Adrenal gland (tissue), 12 donors: ENCODE results near the gene INAFM2. TPM values are rescaled to one million over a fixed set of nuclear protein-coding genes. Genes with fewer than 3 reads are reported as not detected.

Experiments used
- DNase-seq, 7 donors: peaks; one replicate each; pipeline ENCODE4 v3.0.0-alpha.2; 2019 to 2020
- H3K27ac ChIP-seq, 5 donors: fragments of 200-600 bp; sonication (generic) in 4 of 5; 1 replicate in 3 of 5; 2 replicates in 2 of 5; pipeline versions ENCODE4 v1.5.1 to v1.8.0; 2016 to 2020; ENCODE audit warnings: mild to moderate bottlenecking in 1 of 5
- H3K27me3 ChIP-seq: fragments of 200-600 bp; 2 replicates; pipeline ENCODE4 v1.8.0; 2021
- H3K36me3 ChIP-seq, 2 donors: fragments of 200-600 bp; replicated peaks in 1 of 2; 1 replicate in 1 of 2; 2 replicates in 1 of 2; pipeline versions ENCODE4 v1.5.1 to v1.8.0; 2018 to 2022
- H3K4me1 ChIP-seq, 2 donors: fragments of 200-600 bp; replicated peaks in 1 of 2; 1 replicate in 1 of 2; 2 replicates in 1 of 2; pipeline versions ENCODE4 v1.5.1 to v1.8.0; 2018 to 2021
- H3K4me3 ChIP-seq, 4 donors: fragments of 200-600 bp; sonication (generic) in 3 of 4; one replicate each; pipeline ENCODE4 v1.5.1; 2016 to 2018
- H3K9me3 ChIP-seq, 3 donors: fragments of 200-600 bp; sonication (generic) in 1 of 3; replicated peaks in 1 of 3; 1 replicate in 2 of 3; 2 replicates in 1 of 3; pipeline versions ENCODE4 v1.5.1 to v1.8.0; 2016 to 2021
- CTCF ChIP-seq, 6 experiments: fragments of 450-650 bp in 4 of 6; fragments of 200-600 bp in 2 of 6; sonication (generic) in 1 of 6; IDR thresholded peaks; 1 replicate in 5 of 6; 2 replicates in 1 of 6; pipeline versions ENCODE4 v1.5.1 to v1.8.0; 2016 to 2021; ENCODE audit warnings: antibody characterized with exemption in 6 of 6, mild to moderate bottlenecking in 2 of 6, moderate library complexity in 1 of 6
- POLR2A ChIP-seq, 2 donors: fragments of 450-650 bp; IDR thresholded peaks; one replicate each; pipeline ENCODE4 v1.6.1; 2017; ENCODE audit warnings: antibody characterized with exemption in 2 of 2, mild to moderate bottlenecking in 2 of 2, moderate library complexity in 1 of 2
- WGBS, 4 donors: extraction: QIAGEN DNeasy Blood & Tissue Kit in 2 of 4; methylation state at CpG; one replicate each; pipeline versions ENCODE4 v1.1.5 to v1.1.7; 2013 to 2017; 5-methylcytosine and 5-hydroxymethylcytosine counted together
- intact Hi-C, 2 donors: fragments of 100-400 bp; cut with DNase I; formaldehyde crosslinking; loops; one replicate each; pipeline versions ENCODE4 v1.14.1 to v1.15.0; 2022 to 2023
- polyA plus RNA-seq, 3 donors: library from polyadenylated mRNA; stranded (reverse); fragments of 200-250 nt in 2 of 3; fragments of 350-450 nt in 1 of 3; fragmentation: Illumina TruSeq in 1 of 3; extraction: RNeasy Lipid Tissue Mini Kit (QIAGEN cat#74804) in 1 of 3; gene quantifications; one replicate each; pipeline ENCODE4 v1.2.3, GENCODE V29; 2013 to 2014
- total RNA-seq, 9 donors: library from RNA; depleted of rRNA in 4 of 9; stranded (reverse); fragments of >200 nt in 4 of 9; fragments of 120-200 nt in 1 of 9; fragmentation: NEBNext Ultra II Directional in 1 of 9; extraction: Animal tissue kit (Norgen Biotek cat#: 25700) in 1 of 9; gene quantifications; one replicate each; pipeline versions ENCODE4 v1.1.0 to v1.2.4, GENCODE V29; 2013 to 2023
- donor health status: healthy with polysubstance abuse.
- donor health status: Bipolar disorder and iron deficiency.
- donor health status: DM: yes; HTN: yes; CAD: no.
- donor health status: DM: no; HTN: no; CAD: no.
- donor health status: DM: no; HTN: no; CAD: no.
- donor health status: DM: yes; HTN: yes; CAD: no.

INAFM2 gene
- total and polyA plus RNA-seq, 12 donors, result 10.6 to 25.5 (median 20.1) TPM

- Histone ChIP-seq H3K4me1 (peaks cover 0 to 29% of the 10 kb centered on the region in 2 donors), H3K27me3 (no peaks in the 10 kb centered on the region), H3K9me3 (no peaks in the 10 kb centered on the region), H3K4me3 (no peak overlapping the region), H3K36me3 (no peaks in the 10 kb centered on the region), H3K27ac (peak overlapping the region in 1 of 5 donors; percentile 18)
- DNase-seq, result no peak
- intact Hi-C loops, result no loop called here
- WGBS, 4 donors, result 90 to 96% (median 90%) methylated on average over 7 of the region's 7 CpGs
- TF ChIP-seq CTCF (IDR thresholded peaks at IDR 0.05) (no peak), POLR2A (IDR thresholded peaks at IDR 0.05) (no peak)
These were observed 8.1 kb downstream of the INAFM2 start for GRCh38 chr15:40331637-40332036.

- H3K4me3 ChIP-seq, result no peak overlapping the region
- WGBS, 4 donors, result 59 to 72% (median 70%) methylated on average over 8 of the region's 8 CpGs
- no peaks in the 10 kb centered on the region for H3K9me3 ChIP-seq
- peaks cover 0 to 29% of the 10 kb centered on the region in 2 donors for H3K4me1 ChIP-seq
- H3K27me3 ChIP-seq, result no peaks in the 10 kb centered on the region
- intact Hi-C loops, result no loop called here
- TF ChIP-seq CTCF (IDR thresholded peaks at IDR 0.05) (no peak), POLR2A (IDR thresholded peaks at IDR 0.05) (no peak)
- no peaks in the 10 kb centered on the region for H3K36me3 ChIP-seq
- DNase-seq, result peak in 1 of 7 donors; percentile 20
- peak overlapping the region in 1 of 5 donors; percentile 91 for H3K27ac ChIP-seq
These were observed 8.8 kb downstream of the INAFM2 start for GRCh38 chr15:40332113-40332781.

- intact Hi-C loops, result no loop called here
- DNase-seq, result peak in 6 of 7 donors; percentile 68 to 83 (median 72)
- TF ChIP-seq POLR2A (IDR thresholded peaks at IDR 0.05) (peak in 1 of 2 donors; percentile 26), CTCF (IDR thresholded peaks at IDR 0.05) (no peak)
- Histone ChIP-seq H3K27me3 (no peaks in the 10 kb centered on the region), H3K36me3 (no peaks in the 10 kb centered on the region), H3K9me3 (no peaks in the 10 kb centered on the region), H3K4me3 (peak overlapping the region in 1 of 4 donors; percentile 11), H3K4me1 (peaks cover 10 to 39% of the 10 kb centered on the region in 2 donors), H3K27ac (peak overlapping the region; percentile 28 to 91 (median 60))
- WGBS, 4 donors, result 37 to 61% (median 52%) methylated on average over 10 to 12 of the region's 12 CpGs
These were observed 10.5 kb downstream of the INAFM2 start for GRCh38 chr15:40333922-40334492.

GRCh38 chr15:40334541-40334940, 11.0 kb downstream of the INAFM2 start:
- Histone ChIP-seq H3K4me3 (no peak overlapping the region), H3K27ac (peak overlapping the region; percentile 28 to 91 (median 50)), H3K27me3 (no peaks in the 10 kb centered on the region), H3K36me3 (no peaks in the 10 kb centered on the region), H3K4me1 (peaks cover 15 to 44% of the 10 kb centered on the region in 2 donors), H3K9me3 (no peaks in the 10 kb centered on the region)
- no peak for TF ChIP-seq POLR2A (IDR thresholded peaks at IDR 0.05)
- no peak for TF ChIP-seq CTCF (IDR thresholded peaks at IDR 0.05)
- DNase-seq, result no peak
- WGBS, 4 donors, result 42 to 89% (median 78%) methylated on average over 2 to 3 of the region's 3 CpGs; no CpG with 5 or more reads in 1 of the 4 donors
- intact Hi-C loops, result no loop called here
